K562 (cell line): ENCODE results near the gene DIPK1B. TPM values are rescaled to one million over a fixed set of nuclear protein-coding genes. Genes with fewer than 3 reads are reported as not detected.

Experiments used
- ARID3B ChIP-seq: fragments of 250-450 bp; sonication (Bioruptor Pico); IDR thresholded peaks from 2 replicates; pipeline ENCODE4 v1.4.0; 2020; ENCODE audit warnings: borderline replicate concordance
- CCAR2 ChIP-seq: fragments of 200-400 bp; formaldehyde crosslinking; IDR thresholded peaks from 2 replicates; pipeline ENCODE4 v1.6.1; 2017; ENCODE audit warnings: mild to moderate bottlenecking, low read depth, low read length
- CSDE1 ChIP-seq, 2 experiments: fragments of 450-650 bp; IDR thresholded peaks; 2 replicates each; pipeline ENCODE4 v1.6.1; 2016; ENCODE audit warnings: mild to moderate bottlenecking in 1 of 2
- KDM2B ChIP-seq: fragments of 250-450 bp; sonication (Bioruptor Pico); IDR thresholded peaks from 2 replicates; pipeline ENCODE4 v1.8.0; 2021; ENCODE audit warnings: mild to moderate bottlenecking, moderate library complexity
- KLF1 ChIP-seq: fragments of 450-650 bp; IDR thresholded peaks from 2 replicates; pipeline ENCODE4 v1.6.1; 2016; ENCODE audit warnings: missing genetic modification characterization, missing compliant biosample characterization
- KLF16 ChIP-seq: IDR thresholded peaks from 2 replicates; pipeline ENCODE4 v1.6.1; 2016; ENCODE audit warnings: antibody characterized with exemption
- MYC ChIP-seq, 2 experiments: fragments of 250-450 bp in 1 of 2; sonication (Bioruptor Pico) in 1 of 2; IDR thresholded peaks; 2 replicates each; pipeline versions ENCODE4 v1.5.1 to v1.6.1; 2012 to 2021; ENCODE audit warnings: low read depth in 2 of 2, borderline replicate concordance in 1 of 2, improper control_type of control experiment in 1 of 2, low read length in 1 of 2, mild to moderate bottlenecking in 1 of 2, moderate library complexity in 1 of 2
- RAD51 ChIP-seq: fragments of 450-650 bp; IDR thresholded peaks from 2 replicates; pipeline ENCODE4 v1.7.1; 2016; ENCODE audit warnings: low read depth, mild to moderate bottlenecking, borderline replicate concordance
- RBM34 ChIP-seq: fragments of 200-400 bp; formaldehyde crosslinking; IDR thresholded peaks from 2 replicates; pipeline ENCODE4 v1.6.1; 2018; ENCODE audit warnings: low read length, borderline replicate concordance; ENCODE audit not compliant: insufficient read depth
- USF1 ChIP-seq: sonication (generic); formaldehyde crosslinking; IDR thresholded peaks from 2 replicates; pipeline ENCODE4 v1.9.0; 2022; ENCODE audit warnings: mild to moderate bottlenecking, missing genetic modification reagents
- ZBTB7A ChIP-seq: IDR thresholded peaks from 2 replicates; pipeline ENCODE4 v1.6.1; 2011; ENCODE audit warnings: low read depth, mild to moderate bottlenecking, low read length, moderate library complexity, borderline replicate concordance; ENCODE audit not compliant: control insufficient read depth
- ZC3H4 ChIP-seq: sonication (generic); formaldehyde crosslinking; IDR thresholded peaks from 2 replicates; pipeline ENCODE4 v1.9.0; 2021; ENCODE audit warnings: missing genetic modification reagents, borderline replicate concordance
- ZNF407 ChIP-seq: fragments of 450-650 bp; IDR thresholded peaks from 2 replicates; pipeline ENCODE4 v1.6.1; 2016; ENCODE audit warnings: low read depth
- polyA plus RNA-seq, 8 experiments: library from polyadenylated mRNA; depleted of rRNA in 4 of 8; stranded (reverse) in 5 of 8; unstranded in 3 of 8; fragments of >200 nt; fragmentation: Nextera tagmentation in 2 of 8; fragmentation: Illumina TruSeq in 1 of 8; extraction: Ambion mirVana in 2 of 8; extraction: Trizol in 1 of 8; gene quantifications; 2 replicates each; pipeline versions ENCODE4 v1.2.1 to v1.2.3, GENCODE V29; 2011 to 2014; ENCODE audit warnings: inconsistent platforms in 1 of 8, missing spikeins in 1 of 8
- total RNA-seq, 7 experiments: library from RNA; depleted of rRNA in 6 of 7; stranded (reverse); fragments of >200 nt in 6 of 7; fragmentation: Illumina TruSeq in 2 of 7; extraction: Trizol in 2 of 7; gene quantifications; 2 replicates each; pipeline versions ENCODE4 v1.2.1 to v1.2.3, GENCODE V29; 2011 to 2021; ENCODE audit warnings: low replicate concordance in 1 of 7
- TF ChIP-seq, protein P1 (sequence below): IDR thresholded peaks from 2 replicates; pipeline ENCODE4 v1.6.1; 2011; ENCODE audit warnings: borderline replicate concordance, low read depth, mild to moderate bottlenecking, moderate library complexity, low read length; ENCODE audit not compliant: insufficient read depth, poor library complexity, severe bottlenecking

Gene DIPK1B
- total and polyA plus RNA-seq, 9 of the 15 experiments (the other 6 are each of a cell fraction or from before 2014, with no cell fraction given) = 0.08 to 22.3 (median 5.9) TPM

DNA sequence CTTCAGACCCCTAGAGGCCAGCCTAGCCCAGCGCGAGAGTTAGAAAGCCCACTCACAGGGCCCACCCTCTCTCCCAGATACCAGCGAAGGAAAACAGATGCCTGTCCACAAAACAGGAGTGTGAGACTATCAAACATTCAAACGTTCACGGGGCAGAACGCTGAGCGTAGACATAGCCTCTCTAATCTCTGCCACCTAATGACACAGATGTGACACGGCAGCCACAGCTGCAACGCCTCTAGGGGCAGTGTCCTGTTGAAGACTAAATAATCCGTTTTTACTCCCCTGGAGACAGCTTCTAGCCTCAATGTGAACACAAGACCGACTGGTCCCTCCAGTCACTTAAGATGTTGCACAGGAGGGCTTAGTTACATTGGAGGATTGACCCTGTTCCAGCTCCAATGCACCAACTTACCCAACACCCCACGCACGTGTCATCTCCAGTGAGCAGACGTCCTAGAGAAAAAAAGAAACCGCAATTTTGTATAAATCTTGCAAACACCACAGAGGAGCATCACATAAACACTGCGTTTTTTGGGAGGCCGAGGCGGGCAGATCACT, 14.3 kb downstream of the DIPK1B start (continued):
- TF ChIP-seq ZNF407 (0 out of 2 replicates have a peak, but pooled peaks have one; percentile 36), RAD51 (no peak), CCAR2 (no peak), RBM34 (no peak), KLF16 (no peak), ZBTB7A (0 out of 2 replicates have a peak, but pooled peaks have one; percentile 21), USF1 (CRISPR knock-in tag) (peak; percentile 18; the same call in 1 of the 2 replicates), ZC3H4 (CRISPR knock-in tag) (no peak), MYC (IDR thresholded peaks at IDR 0.05; ENCODE audit: low read depth, low read length) (peak; percentile 43; the same call in 1 of the 2 replicates), MYC (CRISPR knock-in tag; IDR thresholded peaks at IDR 0.05; ENCODE audit: borderline replicate concordance, low read depth) (no peak), KDM2B (no peak), ARID3B (CRISPR knock-in tag) (no peak), KLF1 (peak; percentile 31; the same call in 1 of the 2 replicates), CSDE1 (IDR thresholded peaks at IDR 0.05) (no peak)
- TF ChIP-seq, protein P1, sequence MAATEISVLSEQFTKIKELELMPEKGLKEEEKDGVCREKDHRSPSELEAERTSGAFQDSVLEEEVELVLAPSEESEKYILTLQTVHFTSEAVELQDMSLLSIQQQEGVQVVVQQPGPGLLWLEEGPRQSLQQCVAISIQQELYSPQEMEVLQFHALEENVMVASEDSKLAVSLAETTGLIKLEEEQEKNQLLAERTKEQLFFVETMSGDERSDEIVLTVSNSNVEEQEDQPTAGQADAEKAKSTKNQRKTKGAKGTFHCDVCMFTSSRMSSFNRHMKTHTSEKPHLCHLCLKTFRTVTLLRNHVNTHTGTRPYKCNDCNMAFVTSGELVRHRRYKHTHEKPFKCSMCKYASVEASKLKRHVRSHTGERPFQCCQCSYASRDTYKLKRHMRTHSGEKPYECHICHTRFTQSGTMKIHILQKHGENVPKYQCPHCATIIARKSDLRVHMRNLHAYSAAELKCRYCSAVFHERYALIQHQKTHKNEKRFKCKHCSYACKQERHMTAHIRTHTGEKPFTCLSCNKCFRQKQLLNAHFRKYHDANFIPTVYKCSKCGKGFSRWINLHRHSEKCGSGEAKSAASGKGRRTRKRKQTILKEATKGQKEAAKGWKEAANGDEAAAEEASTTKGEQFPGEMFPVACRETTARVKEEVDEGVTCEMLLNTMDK = peak; percentile 51
